Loucy (cell line): ENCODE results near the gene COQ7.

Source experiments
- H2AFZ ChIP-seq: fragments of 200-600 bp; sonication (generic); 2 replicates; pipeline ENCODE4 v1.6.0; 2016; ENCODE audit warnings: antibody characterized with exemption, mild to moderate bottlenecking, low read length, moderate library complexity
- H3F3A ChIP-seq: fragments of 200-600 bp; 2 replicates; pipeline ENCODE4 v1.6.0; 2016; ENCODE audit warnings: antibody characterized with exemption, low read depth, mild to moderate bottlenecking
- H3K27me3 ChIP-seq: fragments of 200-600 bp; sonication (generic); 2 replicates; pipeline ENCODE4 v1.6.1; 2014; ENCODE audit warnings: low read length, mild to moderate bottlenecking; ENCODE audit not compliant: insufficient read depth, poor library complexity, severe bottlenecking
- H3K36me3 ChIP-seq: fragments of 200-600 bp; sonication (generic); 2 replicates; pipeline ENCODE4 v1.6.1; 2016; ENCODE audit warnings: low read length; ENCODE audit not compliant: insufficient read depth
- H3K4me1 ChIP-seq: fragments of 200-600 bp; sonication (generic); 2 replicates; pipeline ENCODE4 v1.5.1; 2014; ENCODE audit warnings: low read length, mild to moderate bottlenecking; ENCODE audit not compliant: insufficient read depth, poor library complexity, severe bottlenecking
- H3K4me2 ChIP-seq: fragments of 200-600 bp; sonication (generic); 2 replicates; pipeline ENCODE4 v1.6.0; 2014; ENCODE audit warnings: antibody characterized with exemption, low read length, low read depth, mild to moderate bottlenecking; ENCODE audit not compliant: poor library complexity, severe bottlenecking
- H3K4me3 ChIP-seq: fragments of 200-600 bp; sonication (generic); 2 replicates; pipeline ENCODE4 v1.5.1; 2014; ENCODE audit warnings: low read length, mild to moderate bottlenecking, mixed read lengths; ENCODE audit not compliant: poor library complexity, severe bottlenecking
- H3K79me2 ChIP-seq: fragments of 200-600 bp; sonication (generic); 2 replicates; pipeline ENCODE4 v1.6.1; 2014; ENCODE audit warnings: low read length; ENCODE audit not compliant: insufficient read depth
- H3K9ac ChIP-seq: fragments of 200-600 bp; sonication (generic); 2 replicates; pipeline ENCODE4 v1.6.0; 2014; ENCODE audit warnings: mild to moderate bottlenecking, low read depth, low read length, moderate library complexity; ENCODE audit not compliant: poor library complexity, severe bottlenecking
- H3K9me2 ChIP-seq: fragments of 200-600 bp; sonication (generic); replicated peaks from 2 replicates; pipeline ENCODE4 v1.6.1; 2016; ENCODE audit warnings: low read depth, low read length, mixed read lengths
- H3K9me3 ChIP-seq: fragments of 200-600 bp; sonication (generic); 2 replicates; pipeline ENCODE4 v1.6.1; 2014; ENCODE audit warnings: mild to moderate bottlenecking, antibody characterized with exemption, low read length, low read depth; ENCODE audit not compliant: insufficient read depth
- H4K20me1 ChIP-seq: fragments of 200-600 bp; sonication (generic); 2 replicates; pipeline ENCODE4 v1.6.0; 2014; ENCODE audit warnings: antibody characterized with exemption, low read length, mild to moderate bottlenecking; ENCODE audit not compliant: insufficient read depth, poor library complexity, severe bottlenecking
- EZH2phosphoT487 ChIP-seq: fragments of 200-600 bp; IDR thresholded peaks from 2 replicates; pipeline ENCODE4 v1.6.1; 2018; ENCODE audit warnings: antibody characterized with exemption, mild to moderate bottlenecking, moderate library complexity, borderline replicate concordance
- TF ChIP-seq, protein P1 (sequence below): fragments of 200-600 bp; sonication (generic); conservative IDR thresholded peaks from 2 replicates; pipeline ENCODE4 v1.5.1; 2014; ENCODE audit warnings: mild to moderate bottlenecking, antibody characterized with exemption, low read length

COQ7 gene

DNA sequence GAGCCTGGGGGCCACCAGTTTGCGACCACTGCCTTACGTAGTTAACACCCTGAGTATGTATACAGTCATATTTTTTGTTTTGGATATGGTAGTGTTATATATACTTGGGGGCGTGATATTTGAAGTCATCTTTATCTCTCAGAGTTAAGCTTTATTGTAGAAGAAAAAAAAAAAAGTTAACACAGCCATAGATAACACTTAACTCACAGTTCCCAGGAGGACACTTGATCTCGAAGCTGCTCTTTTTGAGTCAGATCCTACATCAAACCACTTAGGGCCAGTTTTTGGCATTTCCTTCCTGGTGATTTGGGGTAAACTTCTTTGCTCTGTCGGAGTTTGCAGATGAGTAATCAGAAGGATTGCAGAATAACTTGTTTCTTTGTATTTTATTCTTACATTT is 52.1 kb downstream of the COQ7 start:
- no peak overlapping the region for H3K4me2 ChIP-seq
- H3K79me2 ChIP-seq, result no peaks in the 10 kb centered on the region
- TF ChIP-seq, protein P1, sequence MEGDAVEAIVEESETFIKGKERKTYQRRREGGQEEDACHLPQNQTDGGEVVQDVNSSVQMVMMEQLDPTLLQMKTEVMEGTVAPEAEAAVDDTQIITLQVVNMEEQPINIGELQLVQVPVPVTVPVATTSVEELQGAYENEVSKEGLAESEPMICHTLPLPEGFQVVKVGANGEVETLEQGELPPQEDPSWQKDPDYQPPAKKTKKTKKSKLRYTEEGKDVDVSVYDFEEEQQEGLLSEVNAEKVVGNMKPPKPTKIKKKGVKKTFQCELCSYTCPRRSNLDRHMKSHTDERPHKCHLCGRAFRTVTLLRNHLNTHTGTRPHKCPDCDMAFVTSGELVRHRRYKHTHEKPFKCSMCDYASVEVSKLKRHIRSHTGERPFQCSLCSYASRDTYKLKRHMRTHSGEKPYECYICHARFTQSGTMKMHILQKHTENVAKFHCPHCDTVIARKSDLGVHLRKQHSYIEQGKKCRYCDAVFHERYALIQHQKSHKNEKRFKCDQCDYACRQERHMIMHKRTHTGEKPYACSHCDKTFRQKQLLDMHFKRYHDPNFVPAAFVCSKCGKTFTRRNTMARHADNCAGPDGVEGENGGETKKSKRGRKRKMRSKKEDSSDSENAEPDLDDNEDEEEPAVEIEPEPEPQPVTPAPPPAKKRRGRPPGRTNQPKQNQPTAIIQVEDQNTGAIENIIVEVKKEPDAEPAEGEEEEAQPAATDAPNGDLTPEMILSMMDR, result no peak
- no peak for TF ChIP-seq EZH2phosphoT487

GRCh38 chr16:19123535-19124178 is 56.2 kb downstream of the COQ7 start:
- Histone ChIP-seq H3K79me2 (no peaks in the 10 kb centered on the region), H3K9ac (no peak overlapping the region)
- TF ChIP-seq, protein P1, result no peak
- TF ChIP-seq EZH2phosphoT487, result no peak

More for the DNA sequence above, 52.1 kb downstream of the COQ7 start:
- Histone ChIP-seq H3K36me3 (no peaks in the 10 kb centered on the region), H3F3A (no peaks in the 10 kb centered on the region), H3K9ac (no peak overlapping the region), H3K27me3 (no peaks in the 10 kb centered on the region), H3K9me3 (no peaks in the 10 kb centered on the region), H3K4me3 (no peak overlapping the region), H4K20me1 (no peaks in the 10 kb centered on the region), H3K9me2 (no peaks in the 10 kb centered on the region), H3K4me1 (peaks cover 5% of the 10 kb centered on the region), H2AFZ (no peak overlapping the region)

GRCh38 chr16:19126300-19126699 is 58.9 kb downstream of the COQ7 start:
- Histone ChIP-seq H3K4me2 (no peak overlapping the region), H3K27me3 (no peaks in the 10 kb centered on the region), H3K36me3 (no peaks in the 10 kb centered on the region), H3K79me2 (no peaks in the 10 kb centered on the region), H3K4me3 (no peak overlapping the region), H4K20me1 (no peaks in the 10 kb centered on the region), H2AFZ (no peak overlapping the region), H3F3A (no peaks in the 10 kb centered on the region), H3K9me3 (0 out of 2 replicates have a peak, but pooled peaks cover 4% of the 10 kb centered on the region), H3K9ac (no peak overlapping the region), H3K9me2 (no peaks in the 10 kb centered on the region), H3K4me1 (peaks cover 13% of the 10 kb centered on the region)
- TF ChIP-seq, protein P1, result no peak
- TF ChIP-seq EZH2phosphoT487, result no peak

More at GRCh38 chr16:19123535-19124178, 56.2 kb downstream of the COQ7 start:
- Histone ChIP-seq H3K27me3 (no peaks in the 10 kb centered on the region), H3K36me3 (no peaks in the 10 kb centered on the region), H3K4me3 (no peak overlapping the region), H3K9me3 (0 out of 2 replicates have a peak, but pooled peaks cover 4% of the 10 kb centered on the region), H2AFZ (no peak overlapping the region), H4K20me1 (no peaks in the 10 kb centered on the region), H3F3A (no peaks in the 10 kb centered on the region), H3K4me1 (no peaks in the 10 kb centered on the region), H3K9me2 (no peaks in the 10 kb centered on the region), H3K4me2 (no peak overlapping the region)
